ENCODE measurements around the gene ADRA1B. TPM values are rescaled to one million over a fixed set of nuclear protein-coding genes. Genes with fewer than 3 reads are reported as not detected.

The ADRA1B gene
- total RNA-seq, 2 donors from 2014 or later = 0.14 to 0.74 TPM

DNA sequence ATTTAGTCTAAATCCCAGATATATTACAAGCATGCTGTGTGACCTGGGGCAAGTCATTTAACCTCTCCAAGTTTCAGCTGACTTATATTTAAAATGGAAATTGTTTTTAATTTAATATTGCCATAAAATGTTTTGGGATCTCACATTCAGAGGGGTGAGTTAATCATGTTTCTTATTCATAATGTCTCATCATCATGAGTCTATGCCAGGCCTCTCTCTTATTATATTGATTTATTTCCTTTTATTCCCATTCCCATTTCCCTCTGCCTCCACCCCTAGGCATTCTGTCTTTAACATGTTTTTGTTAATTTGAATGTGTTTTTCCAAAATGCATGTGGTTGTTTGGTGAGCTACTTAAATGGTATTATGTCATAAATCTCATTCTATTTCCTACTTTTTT is 53.7 kb downstream of the ADRA1B start:
- Histone ChIP-seq H3K27me3 (replicated peaks; ENCODE audit: insufficient read depth) (no peaks in the 10 kb centered on the region), H3K27ac (no peak overlapping the region), H3K4me3 (no peak overlapping the region), H3K9me3 (no peaks in the 10 kb centered on the region), H3K36me3 (no peaks in the 10 kb centered on the region), H3K4me1 (replicated peaks) (no peaks in the 10 kb centered on the region)
- no peak for DNase-seq (ENCODE audit: low spot score)
- TF ChIP-seq POLR2AphosphoS5 (IDR thresholded peaks at IDR 0.05) (no peak), POLR2A (IDR thresholded peaks at IDR 0.05) (no peak)
- TF ChIP-seq, protein P1, sequence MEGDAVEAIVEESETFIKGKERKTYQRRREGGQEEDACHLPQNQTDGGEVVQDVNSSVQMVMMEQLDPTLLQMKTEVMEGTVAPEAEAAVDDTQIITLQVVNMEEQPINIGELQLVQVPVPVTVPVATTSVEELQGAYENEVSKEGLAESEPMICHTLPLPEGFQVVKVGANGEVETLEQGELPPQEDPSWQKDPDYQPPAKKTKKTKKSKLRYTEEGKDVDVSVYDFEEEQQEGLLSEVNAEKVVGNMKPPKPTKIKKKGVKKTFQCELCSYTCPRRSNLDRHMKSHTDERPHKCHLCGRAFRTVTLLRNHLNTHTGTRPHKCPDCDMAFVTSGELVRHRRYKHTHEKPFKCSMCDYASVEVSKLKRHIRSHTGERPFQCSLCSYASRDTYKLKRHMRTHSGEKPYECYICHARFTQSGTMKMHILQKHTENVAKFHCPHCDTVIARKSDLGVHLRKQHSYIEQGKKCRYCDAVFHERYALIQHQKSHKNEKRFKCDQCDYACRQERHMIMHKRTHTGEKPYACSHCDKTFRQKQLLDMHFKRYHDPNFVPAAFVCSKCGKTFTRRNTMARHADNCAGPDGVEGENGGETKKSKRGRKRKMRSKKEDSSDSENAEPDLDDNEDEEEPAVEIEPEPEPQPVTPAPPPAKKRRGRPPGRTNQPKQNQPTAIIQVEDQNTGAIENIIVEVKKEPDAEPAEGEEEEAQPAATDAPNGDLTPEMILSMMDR (IDR thresholded peaks at IDR 0.05) = no peak
- intact Hi-C loops (cut with DNase I) = loop anchor here (5.0 to 10.0 kb wide), 2 partner anchors 528 to 635 kb away; partner anchors contain the start of gene IL12B

DNA sequence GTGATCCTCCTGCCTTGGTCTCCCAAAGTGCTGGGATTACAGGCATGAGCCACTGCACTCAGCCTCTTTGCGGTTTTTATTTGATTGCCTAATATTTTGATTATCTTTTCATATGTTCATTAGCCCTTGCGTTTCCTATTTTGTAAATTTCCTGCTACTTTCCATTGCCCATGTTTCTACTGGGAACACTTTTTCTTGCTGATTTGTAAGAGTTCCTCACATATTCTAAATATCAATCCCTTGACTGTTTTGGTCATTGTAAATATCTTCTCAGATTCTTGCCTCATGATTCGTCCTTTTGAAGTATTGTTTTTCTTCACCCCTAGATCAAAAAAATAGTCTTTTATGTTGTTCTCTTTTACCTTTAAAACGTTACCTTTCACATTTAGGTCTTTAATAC is 54.8 kb downstream of the ADRA1B start:
- Histone ChIP-seq H3K4me3 (no peak overlapping the region), H3K27ac (no peak overlapping the region), H3K9me3 (no peaks in the 10 kb centered on the region), H3K36me3 (no peaks in the 10 kb centered on the region), H3K4me1 (replicated peaks) (no peaks in the 10 kb centered on the region), H3K27me3 (replicated peaks; ENCODE audit: insufficient read depth) (no peaks in the 10 kb centered on the region)
- TF ChIP-seq, protein P1 (IDR thresholded peaks at IDR 0.05) = no peak
- TF ChIP-seq POLR2AphosphoS5 (IDR thresholded peaks at IDR 0.05) = no peak
- no peak for TF ChIP-seq POLR2A (IDR thresholded peaks at IDR 0.05)
- intact Hi-C loops (cut with DNase I) = loop anchor here (10.0 kb wide), 1 partner anchor 636 kb away; the partner anchor contains the start of gene IL12B
- WGBS = 83% methylated on average over 4 of the region's 4 CpGs
- no peak for DNase-seq (ENCODE audit: low spot score)

DNA sequence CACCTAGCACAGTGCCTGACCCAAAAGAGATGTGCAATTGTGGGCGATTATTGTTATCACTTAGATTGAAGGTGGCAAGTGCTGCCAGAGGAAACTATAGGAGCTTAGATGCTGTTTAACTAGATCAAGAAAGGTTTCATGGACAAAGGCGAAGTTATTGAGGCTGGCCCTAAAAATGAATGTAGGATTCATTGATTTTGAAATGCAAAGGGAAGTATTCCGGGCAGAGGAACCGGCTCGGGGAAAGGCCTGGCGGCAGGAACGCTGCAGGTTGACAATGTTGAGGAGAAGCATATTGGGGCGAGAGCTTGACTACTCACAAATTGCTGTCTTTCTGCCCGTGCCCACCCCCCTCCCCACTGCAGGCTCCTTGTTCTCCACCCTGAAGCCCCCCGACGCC is 55.2 kb downstream of the ADRA1B start:
- Histone ChIP-seq H3K27me3 (replicated peaks; ENCODE audit: insufficient read depth) (no peaks in the 10 kb centered on the region), H3K27ac (no peak overlapping the region), H3K4me1 (replicated peaks) (no peaks in the 10 kb centered on the region), H3K36me3 (no peaks in the 10 kb centered on the region), H3K4me3 (no peak overlapping the region), H3K9me3 (no peaks in the 10 kb centered on the region)
- TF ChIP-seq, protein P1 (IDR thresholded peaks at IDR 0.05) = no peak
- TF ChIP-seq POLR2AphosphoS5 (IDR thresholded peaks at IDR 0.05) (no peak), POLR2A (IDR thresholded peaks at IDR 0.05) (no peak)
- intact Hi-C loops (cut with DNase I) = loop anchor here (10.0 kb wide), 1 partner anchor 637 kb away; the partner anchor contains the start of gene IL12B
- DNase-seq (ENCODE audit: low spot score) = no peak
- 33% methylated on average over 11 of the region's 11 CpGs for WGBS

DNA sequence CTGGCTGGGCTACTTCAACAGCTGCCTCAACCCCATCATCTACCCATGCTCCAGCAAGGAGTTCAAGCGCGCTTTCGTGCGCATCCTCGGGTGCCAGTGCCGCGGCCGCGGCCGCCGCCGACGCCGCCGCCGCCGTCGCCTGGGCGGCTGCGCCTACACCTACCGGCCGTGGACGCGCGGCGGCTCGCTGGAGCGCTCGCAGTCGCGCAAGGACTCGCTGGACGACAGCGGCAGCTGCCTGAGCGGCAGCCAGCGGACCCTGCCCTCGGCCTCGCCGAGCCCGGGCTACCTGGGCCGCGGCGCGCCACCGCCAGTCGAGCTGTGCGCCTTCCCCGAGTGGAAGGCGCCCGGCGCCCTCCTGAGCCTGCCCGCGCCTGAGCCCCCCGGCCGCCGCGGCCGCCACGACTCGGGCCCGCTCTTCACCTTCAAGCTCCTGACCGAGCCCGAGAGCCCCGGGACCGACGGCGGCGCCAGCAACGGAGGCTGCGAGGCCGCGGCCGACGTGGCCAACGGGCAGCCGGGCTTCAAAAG is 55.7 kb downstream of the ADRA1B start:
- TF ChIP-seq, protein P1 (IDR thresholded peaks at IDR 0.05) = no peak
- TF ChIP-seq POLR2A (IDR thresholded peaks at IDR 0.05) = no peak
- TF ChIP-seq POLR2AphosphoS5 (IDR thresholded peaks at IDR 0.05) = no peak
- peak overlapping the region in 1 of 2 donors; percentile 16 for H3K4me3 ChIP-seq
- H3K9me3 ChIP-seq = no peaks in the 10 kb centered on the region
- H3K27me3 ChIP-seq (replicated peaks; ENCODE audit: insufficient read depth) = no peaks in the 10 kb centered on the region
- H3K4me1 ChIP-seq (replicated peaks) = no peaks in the 10 kb centered on the region
- no peaks in the 10 kb centered on the region for H3K36me3 ChIP-seq
- intact Hi-C loops (cut with DNase I) = loop anchor here (10.0 kb wide), 1 partner anchor 637 kb away; the partner anchor contains the start of gene IL12B
- DNase-seq (ENCODE audit: low spot score) = no peak
- WGBS = 0% methylated on average over 17 of the region's 76 CpGs
- H3K27ac ChIP-seq = no peak overlapping the region
